GM19239 (cell line): Measurements from ENCODE around the gene ANXA6.

ENCODE experiments used
- DNase-seq: peaks from one replicate; pipeline ENCODE4 v3.0.0; 2011; ENCODE audit warnings: low spot score; ENCODE audit not compliant: insufficient read length
- FAIRE-seq: peaks from 2 replicates; lab custom pipeline; 2011; peaks lifted over from hg19 to GRCh38; lab: Jason Lieb, UNC

The ANXA6 gene

DNA sequence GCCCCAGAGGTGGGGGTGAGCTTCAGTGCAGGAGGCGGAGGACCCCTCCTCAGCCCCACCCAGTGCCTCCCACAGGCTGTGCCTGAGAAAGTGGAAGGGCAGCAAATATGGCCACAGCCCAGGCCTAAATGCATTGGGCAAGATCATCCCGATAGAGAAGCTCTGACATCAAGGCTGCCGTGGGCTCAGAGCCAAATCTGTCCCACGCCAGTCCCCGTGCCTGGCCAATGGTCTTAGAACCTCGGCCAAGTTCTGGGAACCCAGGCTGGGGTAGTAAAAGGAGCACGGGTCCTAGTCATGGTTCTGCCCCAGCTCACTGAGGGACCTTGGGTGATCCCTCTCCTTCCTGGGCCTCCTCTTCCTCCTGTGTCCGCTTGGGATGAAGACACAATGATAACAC is 49.0 kb downstream of the ANXA6 start:
- no peak for DNase-seq
- no peak for FAIRE-seq

GRCh38 chr5:151107738-151108520 is 49.6 kb downstream of the ANXA6 start:
- FAIRE-seq (no peak), DNase-seq (no peak)

DNA sequence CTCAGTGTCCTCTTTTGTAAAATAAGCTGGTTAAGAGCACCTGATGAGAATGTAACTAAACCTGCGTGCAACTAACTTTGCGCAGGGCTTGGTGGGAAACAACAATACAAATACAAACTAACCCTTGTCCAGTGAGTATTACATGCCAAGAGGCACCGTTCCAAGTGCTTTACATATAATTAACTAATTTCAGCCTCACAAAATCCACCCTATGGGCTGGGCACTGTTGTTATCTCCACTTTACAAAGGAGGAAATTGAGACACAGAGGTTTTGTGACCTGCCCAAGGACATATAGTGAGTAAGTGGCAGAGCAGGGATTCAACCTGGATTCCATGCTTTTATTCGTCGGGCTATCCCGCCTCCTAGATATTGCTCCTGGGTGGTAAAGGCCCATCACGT is 50.5 kb downstream of the ANXA6 start:
- DNase-seq, result no peak
- no peak for FAIRE-seq

GRCh38 chr5:151106509-151106908 is 51.1 kb downstream of the ANXA6 start:
- DNase-seq, result no peak
- no peak for FAIRE-seq

DNA sequence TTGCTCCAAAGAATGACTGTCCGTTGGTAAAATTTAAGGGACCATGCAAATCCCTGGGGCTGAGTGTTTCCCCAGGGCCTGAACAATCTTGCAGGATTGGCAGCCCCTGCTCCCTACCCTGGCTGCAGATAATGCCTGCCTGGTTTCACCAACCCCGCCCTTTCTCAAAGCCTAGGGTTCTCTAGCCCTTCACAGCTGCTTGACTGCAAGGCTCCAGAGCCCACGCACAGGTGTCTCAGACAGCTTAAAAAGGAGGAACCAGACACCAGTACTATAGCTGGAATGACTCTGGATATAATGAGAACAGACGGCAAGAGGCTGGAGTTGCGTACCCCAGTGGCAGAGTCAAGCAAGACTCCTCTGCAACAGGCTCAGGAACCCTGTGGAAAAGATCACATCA is 51.5 kb downstream of the ANXA6 start:
- no peak for DNase-seq
- no peak for FAIRE-seq

- DNase-seq (no peak), FAIRE-seq (no peak)
Observed at GRCh38 chr5:151105561-151105960, 52.0 kb downstream of the ANXA6 start.

DNA sequence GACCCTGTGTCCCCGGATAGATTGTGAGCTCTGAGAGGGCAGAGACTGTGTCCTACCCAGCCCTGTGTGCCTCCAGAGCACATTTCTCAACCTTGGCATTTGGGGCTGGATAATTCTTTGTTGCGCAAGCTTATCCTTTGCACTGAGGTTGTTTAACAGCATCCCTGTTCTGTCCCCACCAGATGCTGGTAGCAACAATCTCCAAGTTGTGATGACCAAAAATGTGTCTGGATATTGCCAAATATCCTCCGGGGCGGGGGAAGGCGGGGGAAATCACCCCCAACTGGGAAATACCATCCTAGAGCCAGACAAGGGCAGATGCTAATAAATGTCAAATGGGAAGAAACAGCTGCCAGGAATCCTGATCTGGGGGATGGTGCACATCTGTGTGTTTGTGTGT is 52.8 kb downstream of the ANXA6 start:
- no peak for DNase-seq
- no peak for FAIRE-seq

- no peak for DNase-seq
- no peak for FAIRE-seq
Observed at GRCh38 chr5:151101746-151102145, 55.8 kb downstream of the ANXA6 start.

DNA sequence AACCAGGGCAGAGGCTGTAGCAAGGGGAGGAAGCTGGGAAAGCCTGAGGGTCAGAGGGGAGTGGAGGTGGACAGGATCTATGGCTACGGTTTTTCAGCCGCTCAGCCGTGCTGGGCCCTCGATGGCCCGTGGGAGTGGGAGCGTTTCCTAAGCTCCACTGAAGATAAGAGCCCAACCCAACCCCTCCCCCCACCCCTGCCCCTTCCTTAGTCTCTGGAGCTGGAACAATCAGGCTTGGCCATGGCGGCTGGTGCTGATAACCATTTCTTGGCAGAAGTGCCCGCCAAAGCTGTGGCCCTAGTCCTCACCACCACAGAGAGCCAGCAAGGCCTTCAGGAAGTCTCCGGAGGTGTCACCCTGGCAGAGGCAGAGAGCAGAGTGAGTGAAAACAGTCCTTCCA is 56.4 kb downstream of the ANXA6 start:
- FAIRE-seq (no peak), DNase-seq (no peak)

GRCh38 chr5:151100681-151101080 is 56.9 kb downstream of the ANXA6 start:
- DNase-seq (no peak), FAIRE-seq (no peak)

DNA sequence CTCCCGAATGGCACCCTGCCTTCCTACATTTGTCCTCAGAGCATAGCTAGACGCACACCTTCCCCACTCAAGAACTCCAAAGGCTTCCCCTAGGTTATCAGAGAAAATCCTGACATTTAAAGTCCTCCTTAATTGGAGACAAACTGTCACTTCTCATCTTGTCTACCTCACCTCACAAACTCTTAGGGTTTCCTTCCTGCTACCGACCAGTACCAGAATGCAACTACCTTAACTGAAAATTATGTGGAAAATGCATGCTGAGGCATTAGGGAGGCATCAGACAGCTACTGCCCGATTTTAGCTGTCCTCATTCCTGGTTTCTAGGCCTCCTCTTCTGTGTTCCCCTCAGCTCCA is 58.8 kb downstream of the ANXA6 start:
- no peak for FAIRE-seq
- DNase-seq, result no peak

GRCh38 chr5:151097820-151098767 is 59.5 kb downstream of the ANXA6 start:
- peak; percentile 88 for FAIRE-seq
- DNase-seq, result peak; percentile 52

DNA sequence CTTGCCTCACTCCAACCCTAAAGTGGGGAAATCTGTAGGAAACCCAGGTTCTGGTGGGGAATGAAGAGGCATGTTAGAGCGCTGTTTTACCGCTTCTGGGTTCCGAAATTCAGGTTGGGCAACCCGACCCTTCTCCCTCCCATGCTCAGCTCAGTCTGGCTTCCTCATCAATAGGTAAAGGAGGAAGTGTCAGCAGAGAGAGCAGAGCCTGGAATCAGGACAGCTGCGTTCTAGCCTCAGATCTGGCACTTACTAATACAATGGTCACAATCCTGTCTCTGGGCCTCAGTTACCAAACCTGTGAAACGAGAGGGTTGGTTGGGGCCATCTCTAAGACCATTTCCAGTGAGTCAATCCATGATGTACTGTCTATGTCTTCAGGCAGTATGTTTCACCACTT is 60.5 kb downstream of the ANXA6 start:
- no peak for DNase-seq

DNA sequence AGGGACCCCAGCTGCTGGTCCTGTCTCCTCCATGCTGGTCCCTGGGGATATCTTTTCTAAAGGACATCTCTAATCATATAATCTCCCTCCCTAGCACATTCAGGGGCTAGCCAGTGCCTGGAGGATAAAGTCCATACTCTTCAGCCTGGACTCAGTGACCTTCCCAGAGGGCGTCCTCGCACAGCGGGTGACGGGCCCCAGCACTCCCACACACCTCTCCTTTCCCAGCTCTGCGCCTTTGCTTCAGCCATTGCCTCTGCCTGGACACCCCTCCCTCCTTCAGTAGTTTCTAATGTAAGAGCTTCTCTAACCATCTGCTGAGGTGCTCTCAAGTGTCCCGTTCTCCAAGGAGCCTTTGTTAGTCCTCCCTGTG is 61.6 kb downstream of the ANXA6 start:
- DNase-seq, result no peak
- no peak for FAIRE-seq

More for the DNA sequence above, 60.5 kb downstream of the ANXA6 start:
- no peak for FAIRE-seq

DNA sequence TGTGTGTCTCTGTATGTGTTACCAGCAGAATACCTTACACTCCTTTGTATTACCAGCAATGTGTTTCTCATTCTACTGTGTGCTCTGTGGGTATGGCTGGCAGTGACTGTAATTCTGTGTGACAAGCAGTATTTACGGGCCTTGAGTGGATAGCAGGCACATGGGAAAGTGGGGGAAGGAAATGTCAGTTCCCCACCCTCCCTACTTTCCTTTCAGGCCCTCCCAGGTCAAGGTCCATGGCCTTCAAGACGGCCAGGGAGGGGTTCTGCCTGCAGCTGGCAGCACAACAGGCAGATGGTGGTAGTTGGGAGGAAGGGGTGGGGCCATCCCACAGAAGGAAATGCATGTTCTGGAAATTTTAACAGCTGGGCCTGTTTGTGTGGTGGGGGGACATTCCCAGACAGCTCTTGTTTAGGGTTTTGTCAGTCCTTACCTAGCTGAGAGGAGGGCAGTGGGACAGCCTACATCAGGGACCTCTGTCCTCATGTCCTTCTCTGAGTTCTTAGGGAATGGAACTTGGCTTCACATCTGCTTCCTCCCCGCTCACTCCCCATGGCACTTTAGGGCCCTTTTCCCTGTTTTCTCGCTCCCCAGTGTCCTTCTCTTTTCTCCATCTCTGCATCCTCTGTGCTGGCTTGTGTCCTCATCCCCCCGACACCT is 62.1 kb downstream of the ANXA6 start:
- FAIRE-seq (peak; percentile 71), DNase-seq (no peak)

- FAIRE-seq, result peak; percentile 21
Observed at GRCh38 chr5:151094852-151095245, 62.7 kb downstream of the ANXA6 start.

DNA sequence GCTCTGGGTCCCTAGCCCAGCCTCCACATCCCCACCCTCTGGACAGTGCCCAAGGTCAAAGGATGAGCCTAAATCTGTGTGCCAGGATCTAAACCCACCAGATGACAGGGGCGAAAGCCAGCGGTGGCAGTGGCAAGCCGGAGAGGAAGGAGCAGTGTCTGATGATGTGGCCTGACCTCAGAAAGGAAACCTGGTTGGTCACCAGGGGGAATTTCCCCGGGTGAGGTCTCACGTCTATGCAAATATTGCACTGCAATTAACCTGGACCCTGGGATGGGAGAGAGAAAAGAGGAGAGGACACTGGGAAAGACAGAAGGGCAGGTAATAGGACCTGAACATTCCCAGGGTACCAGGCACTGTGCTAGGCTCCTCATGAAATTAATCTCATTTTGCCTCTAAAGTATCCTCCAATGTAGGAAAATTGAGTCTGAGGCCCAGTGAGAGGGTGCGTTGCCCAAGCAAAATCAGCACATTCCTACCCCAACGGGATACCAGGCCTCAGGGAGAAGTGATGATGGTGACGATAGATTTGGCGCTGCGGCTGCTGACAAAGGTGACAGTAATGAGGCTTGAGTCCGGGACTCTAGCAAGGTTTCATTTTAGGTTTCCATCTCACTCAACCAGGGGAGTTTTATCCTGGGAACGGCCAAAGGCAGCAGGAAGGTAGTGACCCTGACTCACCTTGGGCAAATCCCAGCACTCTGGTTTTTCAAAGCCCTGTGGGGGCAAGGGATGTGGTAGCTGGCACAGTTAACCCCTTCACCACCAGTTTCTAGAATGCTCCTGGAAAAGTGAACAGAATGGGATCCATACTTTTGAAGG is 63.3 kb downstream of the ANXA6 start:
- DNase-seq (peak; percentile 53), FAIRE-seq (peak; percentile 96)

More at GRCh38 chr5:151094852-151095245, 62.7 kb downstream of the ANXA6 start:
- DNase-seq, result no peak

GRCh38 chr5:151093476-151093889 is 64.1 kb downstream of the ANXA6 start:
- no peak for DNase-seq
- no peak for FAIRE-seq

DNA sequence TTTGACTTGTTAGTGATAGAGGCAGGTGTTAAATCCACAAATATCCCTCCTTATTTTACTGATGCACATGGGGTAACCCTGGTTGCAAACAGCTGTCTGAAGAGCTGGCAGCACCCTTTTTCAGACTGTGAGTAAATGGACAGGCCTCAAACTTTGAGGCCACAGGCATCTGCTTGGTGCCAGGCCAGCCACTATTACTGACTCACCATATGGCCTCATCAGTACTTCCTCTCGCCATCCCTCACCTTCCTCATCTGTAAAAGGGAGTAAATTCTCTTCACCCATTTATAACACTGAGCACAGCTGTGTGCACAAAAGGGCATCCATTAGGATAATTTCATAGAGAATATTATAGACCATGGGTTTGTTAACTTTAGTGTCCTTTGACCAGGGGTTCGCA is 64.8 kb downstream of the ANXA6 start:
- no peak for FAIRE-seq
- DNase-seq, result no peak

DNA sequence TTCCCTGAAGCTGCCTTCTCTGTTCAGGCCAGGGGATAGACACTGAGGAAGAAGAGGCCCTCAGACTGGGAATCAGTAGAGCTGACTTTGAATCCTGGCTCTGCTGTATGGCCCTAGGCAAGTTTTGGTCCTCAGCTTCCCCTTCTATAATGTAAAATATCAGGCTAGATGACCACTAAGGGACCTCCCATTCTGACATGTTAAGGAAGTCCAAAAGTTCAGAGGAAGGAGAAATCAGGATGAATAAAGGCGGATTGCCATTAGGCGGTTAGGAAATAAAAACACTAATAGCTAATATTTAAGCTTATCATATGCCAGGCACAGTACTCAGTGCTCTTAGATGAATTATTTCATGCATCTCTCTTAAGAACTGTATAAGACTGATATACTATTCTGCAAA is 67.9 kb downstream of the ANXA6 start:
- FAIRE-seq, result no peak
- no peak for DNase-seq
